D721Med (cell line): ENCODE results near the gene SEMA6B.
A peak's percentile ranks its signal among the peaks of the same experiment; 100 is the strongest.

Experiments used
- DNase-seq: peaks from one replicate; pipeline ENCODE4 v3.0.0; 2011; ENCODE audit warnings: low spot score; ENCODE audit not compliant: insufficient read length
- FAIRE-seq: peaks from 2 replicates; lab custom pipeline; 2011; peaks lifted over from hg19 to GRCh38; lab: Jason Lieb, UNC
- CTCF ChIP-seq: IDR thresholded peaks from 2 replicates; pipeline ENCODE4 v1.5.1; 2012; ENCODE audit warnings: mild to moderate bottlenecking, control low read depth; ENCODE audit not compliant: insufficient read depth; ENCODE audit errors: missing control alignments

The SEMA6B gene

GRCh38 chr19:4593409-4593851 lies 33.9 kb upstream of the SEMA6B start:
- FAIRE-seq, result no peak
- no peak for TF ChIP-seq CTCF
- no peak for DNase-seq

GRCh38 chr19:4592445-4592844 lies 33.0 kb upstream of the SEMA6B start:
- TF ChIP-seq CTCF, result no peak
- DNase-seq (no peak), FAIRE-seq (no peak)

- FAIRE-seq, result no peak
- DNase-seq, result no peak
- TF ChIP-seq CTCF, result no peak
Measured at GRCh38 chr19:4591320-4591719, 31.8 kb upstream of the SEMA6B start.

GRCh38 chr19:4590559-4590958 lies 31.1 kb upstream of the SEMA6B start:
- FAIRE-seq, result no peak
- TF ChIP-seq CTCF, result no peak
- no peak for DNase-seq

- FAIRE-seq (no peak), DNase-seq (no peak)
- peak; percentile 21 for TF ChIP-seq CTCF
Measured at GRCh38 chr19:4589579-4590410, 30.3 kb upstream of the SEMA6B start.

GRCh38 chr19:4588291-4588761 lies 28.8 kb upstream of the SEMA6B start:
- no peak for TF ChIP-seq CTCF
- FAIRE-seq (no peak), DNase-seq (no peak)

GRCh38 chr19:4587527-4587926 lies 28.0 kb upstream of the SEMA6B start:
- no peak for TF ChIP-seq CTCF
- no peak for DNase-seq
- no peak for FAIRE-seq
